HG03139 (cell line): ENCODE data around the gene TRABD2B.

Experiments
- ATAC-seq: cut with Tn5 transposase; IDR thresholded peaks from one replicate; pipeline ENCODE4 v1.9.1; 2021; ENCODE audit not compliant: unreplicated experiment

TRABD2B gene

DNA sequence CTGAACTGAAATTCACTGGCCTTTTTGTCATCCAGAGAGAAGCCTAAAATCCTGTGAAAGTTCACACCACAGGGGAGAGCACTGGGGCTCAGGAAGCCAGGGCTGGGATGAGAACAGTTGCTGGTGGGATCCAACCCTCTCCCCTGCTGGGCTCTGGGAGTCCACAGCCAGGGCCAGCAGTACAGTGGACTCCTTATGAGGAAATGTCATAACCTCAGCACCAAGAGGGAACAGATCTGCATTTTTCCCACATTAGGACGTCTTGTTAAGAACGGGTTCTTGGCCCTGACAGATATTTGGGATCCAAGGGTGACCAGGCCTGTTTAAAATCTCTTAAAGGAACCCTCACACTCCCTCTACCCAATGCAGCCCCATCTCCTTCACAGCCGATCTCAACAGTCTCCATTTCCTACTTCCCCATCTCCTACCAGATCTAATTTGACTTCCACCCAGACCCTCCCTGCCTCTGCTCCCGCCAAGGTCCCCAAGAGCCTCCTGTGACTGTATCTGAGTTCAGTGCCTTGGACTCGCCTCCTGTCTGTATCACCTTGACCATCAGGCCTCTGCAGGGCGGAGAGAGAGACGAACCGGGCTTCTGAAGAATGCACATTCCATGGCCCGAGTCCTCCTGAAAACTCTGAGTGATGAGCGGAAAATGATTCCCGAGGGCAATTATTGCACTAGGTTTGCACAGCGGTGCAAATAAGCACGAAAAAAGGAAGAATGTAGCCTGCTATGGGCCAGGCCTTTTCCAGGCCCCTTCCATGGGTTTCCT lies 159.9 kb downstream of the TRABD2B start:
- ATAC-seq, result no peak

DNA sequence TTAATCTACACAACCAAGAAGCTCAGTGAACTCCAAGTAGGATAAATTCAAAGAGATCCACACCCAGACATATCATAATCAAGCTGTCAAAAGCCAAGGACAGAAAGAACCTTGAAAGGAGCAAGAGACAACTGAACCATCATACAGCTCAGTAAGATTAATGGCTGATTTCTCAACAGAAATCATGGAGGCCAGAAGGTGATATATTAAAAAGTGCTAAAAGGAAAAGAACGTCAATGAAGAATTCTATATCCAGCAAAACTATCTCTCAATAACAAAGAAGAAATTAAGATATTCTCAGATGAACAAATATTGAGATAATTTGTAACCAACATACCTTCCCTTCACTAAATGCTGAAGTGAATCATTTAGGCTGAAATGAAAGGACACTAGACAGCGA lies 161.8 kb downstream of the TRABD2B start:
- ATAC-seq, result no peak

DNA sequence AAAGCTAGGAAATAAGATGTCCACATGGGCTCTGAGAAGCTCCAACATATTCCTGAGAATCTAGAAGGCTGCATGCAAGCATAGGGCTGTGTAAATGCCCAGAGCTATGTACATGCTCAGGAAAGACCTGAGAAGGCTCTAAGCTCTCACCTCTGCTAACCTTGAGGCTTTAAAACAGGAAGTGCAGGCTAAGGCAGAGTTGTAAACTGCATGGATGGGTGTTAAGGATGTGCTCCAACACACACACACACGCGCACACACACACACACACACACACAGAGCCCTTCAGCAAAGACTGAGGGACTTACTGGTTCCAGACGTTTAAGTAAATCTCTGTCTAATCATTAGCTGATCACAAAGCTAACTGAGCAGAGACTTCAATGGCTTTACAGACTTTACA lies 162.9 kb downstream of the TRABD2B start:
- ATAC-seq, result no peak

DNA sequence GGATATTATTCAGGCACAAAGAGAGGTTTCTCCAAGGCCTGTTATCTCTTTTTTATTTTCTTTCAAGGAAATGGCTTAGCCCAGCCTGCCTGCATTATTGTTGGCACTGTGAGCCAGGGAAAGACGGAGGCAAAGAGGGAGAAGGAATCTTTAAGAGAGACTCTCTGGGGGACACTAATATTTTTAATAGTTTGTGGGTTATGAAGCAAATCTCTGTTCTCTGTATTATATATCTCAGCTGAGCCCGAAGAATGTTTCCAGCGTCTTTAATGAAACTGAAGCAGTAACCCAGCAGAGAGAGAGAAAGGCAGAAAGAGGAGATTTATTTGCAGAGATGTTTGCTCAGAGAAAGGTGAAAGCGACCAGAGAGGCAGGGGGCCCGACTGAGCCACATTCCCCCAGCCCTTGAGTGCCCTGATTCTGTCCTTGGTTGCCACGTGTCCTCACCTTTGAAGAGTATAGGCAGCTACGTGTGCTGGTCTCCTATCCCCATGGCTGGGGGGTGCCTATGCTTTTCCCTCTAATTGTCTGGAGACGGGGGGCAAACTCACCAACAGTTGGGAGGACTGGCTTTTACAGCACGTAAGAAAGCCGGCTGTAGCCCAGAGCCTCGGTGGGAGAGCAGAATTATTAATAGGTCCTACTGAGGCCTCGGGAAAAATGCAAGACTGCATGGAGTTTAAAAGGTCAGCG lies 166.4 kb downstream of the TRABD2B start:
- ATAC-seq, result no peak

DNA sequence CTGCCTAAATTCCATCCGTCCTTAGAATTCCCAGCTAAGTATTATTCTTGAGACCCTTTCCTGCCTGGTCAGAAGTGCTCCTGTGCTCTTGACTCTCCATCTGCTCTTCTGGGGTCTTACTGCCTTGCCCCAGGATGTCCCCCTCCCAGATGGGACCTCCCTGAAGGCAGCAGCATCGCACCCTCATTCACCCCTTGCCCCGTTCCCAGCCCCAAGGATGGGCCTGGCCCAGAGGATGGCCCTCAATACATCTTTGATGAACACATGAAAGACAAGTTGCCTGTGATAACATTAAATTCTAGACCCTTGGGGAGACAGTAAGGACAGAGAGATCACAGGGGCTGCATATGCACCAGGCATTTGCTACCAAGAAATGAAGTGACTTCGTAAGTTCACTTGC lies 167.2 kb downstream of the TRABD2B start:
- ATAC-seq, result no peak

DNA sequence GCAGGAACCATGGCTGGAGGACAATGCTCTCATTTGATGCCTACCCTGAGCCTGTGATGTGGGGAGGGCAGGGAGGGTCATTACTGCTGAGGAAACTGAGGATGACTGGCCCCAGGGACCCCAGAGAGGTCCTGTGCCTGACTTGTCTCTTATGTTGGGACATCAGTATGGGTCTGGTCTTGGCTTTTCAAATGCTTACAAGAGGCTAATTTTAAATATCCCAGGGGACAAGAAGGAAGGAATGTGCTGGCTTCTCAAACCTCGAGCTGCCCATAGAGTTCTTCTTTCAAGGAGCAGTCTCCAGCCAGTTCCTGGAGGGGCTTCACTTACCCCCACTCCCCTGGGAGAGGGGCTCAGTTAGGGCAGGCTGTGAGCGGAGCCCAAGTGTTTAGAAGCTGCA lies 168.2 kb downstream of the TRABD2B start:
- no peak for ATAC-seq

DNA sequence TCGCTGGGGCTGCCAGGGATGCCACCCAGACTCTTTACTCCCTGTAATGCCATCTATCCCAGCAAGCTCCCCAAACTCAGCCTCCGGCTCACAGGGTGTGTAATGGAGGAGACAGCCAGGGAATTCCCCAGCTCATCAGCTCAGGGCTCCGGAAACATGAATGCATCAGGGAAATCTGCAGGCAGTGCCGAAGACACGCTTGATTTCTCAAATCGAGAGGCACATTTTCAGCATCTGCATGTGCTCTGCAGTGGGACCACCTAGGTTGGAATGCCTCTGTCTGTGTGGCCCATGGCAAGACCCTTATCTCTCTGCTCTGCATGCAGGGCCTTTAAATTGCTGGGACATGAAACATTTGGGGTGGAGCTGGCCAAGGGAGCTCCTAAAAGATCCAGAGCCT lies 170.1 kb downstream of the TRABD2B start:
- ATAC-seq, result no peak

DNA sequence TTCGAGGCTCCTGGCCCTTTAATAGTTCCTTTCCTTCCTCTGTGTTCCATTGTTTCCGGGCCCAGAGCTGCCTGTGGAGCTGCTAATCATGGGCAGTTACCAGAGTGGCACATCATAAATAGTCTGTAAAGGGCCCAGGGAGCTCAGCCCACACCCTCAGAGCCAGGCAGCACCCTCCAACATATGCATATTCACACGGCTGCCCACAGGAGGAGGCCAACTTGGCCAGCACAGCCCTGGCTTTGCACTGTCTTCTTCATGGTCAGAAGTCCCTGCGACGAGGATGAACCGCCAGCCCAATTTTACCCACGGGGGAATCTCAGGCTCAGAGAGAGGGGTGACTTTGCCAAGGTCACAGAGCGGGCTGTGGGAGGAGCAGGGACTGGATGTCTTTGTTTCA lies 172.5 kb downstream of the TRABD2B start:
- no peak for ATAC-seq

DNA sequence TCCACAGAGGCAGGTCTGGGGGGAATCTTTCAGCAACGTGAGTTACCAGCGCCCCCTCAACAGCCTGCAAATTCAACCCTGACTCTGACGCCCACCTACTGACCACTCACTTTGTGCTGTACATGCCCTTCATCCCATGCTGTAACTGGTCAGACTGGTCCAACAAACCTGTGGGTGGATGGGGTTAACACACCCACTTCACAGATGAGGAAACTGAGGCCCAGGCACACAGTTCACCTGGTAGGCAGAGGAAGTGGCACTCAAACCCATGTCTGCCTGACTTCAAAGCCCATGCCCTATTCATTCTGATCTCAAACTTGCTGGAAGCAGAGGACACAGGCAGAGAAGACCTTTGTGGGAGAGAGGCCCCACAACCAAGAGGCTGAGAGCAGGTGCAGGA lies 172.9 kb downstream of the TRABD2B start:
- ATAC-seq, result no peak

DNA sequence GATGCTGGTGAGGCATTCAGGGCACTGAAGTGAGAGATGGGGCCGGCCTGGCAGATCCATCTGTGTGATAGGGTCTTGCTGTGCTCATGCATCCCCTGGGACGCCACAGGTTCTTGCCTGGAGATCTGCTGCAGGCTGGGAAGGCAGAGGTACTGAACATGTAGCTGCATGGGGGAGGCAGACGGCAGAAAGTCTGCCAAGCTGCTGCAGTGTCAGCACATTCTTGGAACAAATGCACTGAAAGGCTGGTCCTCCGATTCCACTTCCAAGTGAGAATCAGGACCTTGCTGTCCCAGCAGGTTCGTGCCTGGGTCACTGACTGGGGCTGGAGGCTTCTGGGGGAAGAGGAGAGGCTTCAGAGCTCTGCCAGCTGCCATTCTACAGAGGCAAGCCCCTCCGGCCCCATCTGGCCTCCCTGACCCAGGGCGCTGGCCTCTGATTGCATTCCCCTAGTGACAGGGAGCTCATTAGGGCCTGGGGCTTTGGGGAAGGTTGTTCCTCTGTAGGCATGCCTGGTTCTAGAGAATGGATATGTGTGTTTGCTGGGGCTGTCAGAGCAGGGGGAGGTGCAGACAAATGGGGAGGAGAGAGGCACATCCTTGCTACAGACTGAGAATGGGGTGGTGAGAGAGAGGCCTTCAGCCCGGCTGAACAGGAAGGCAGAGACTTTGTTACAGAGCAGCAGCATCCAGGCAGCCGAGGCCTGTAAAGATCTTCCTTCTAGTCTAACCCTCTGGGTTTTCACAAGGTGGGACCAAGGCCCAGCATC lies 174.0 kb downstream of the TRABD2B start:
- ATAC-seq, result no peak

DNA sequence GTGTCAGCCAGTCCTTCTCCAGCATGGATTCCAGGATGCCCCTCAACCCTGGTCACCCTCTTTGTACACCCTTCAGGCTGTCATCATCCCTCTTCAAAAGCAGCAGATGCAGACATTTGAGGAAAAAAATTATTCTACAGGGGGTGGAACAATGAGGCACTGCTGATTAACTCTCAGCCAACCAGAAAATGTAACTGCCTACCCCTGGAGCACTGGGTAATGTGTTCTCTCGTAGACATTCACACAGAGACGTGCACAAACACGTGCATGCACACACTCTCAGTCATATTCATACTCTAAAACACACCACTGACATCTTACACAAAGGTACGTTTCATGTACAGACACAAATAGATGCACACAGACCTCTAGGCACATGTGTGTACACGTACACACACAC lies 175.4 kb downstream of the TRABD2B start:
- ATAC-seq, result no peak

DNA sequence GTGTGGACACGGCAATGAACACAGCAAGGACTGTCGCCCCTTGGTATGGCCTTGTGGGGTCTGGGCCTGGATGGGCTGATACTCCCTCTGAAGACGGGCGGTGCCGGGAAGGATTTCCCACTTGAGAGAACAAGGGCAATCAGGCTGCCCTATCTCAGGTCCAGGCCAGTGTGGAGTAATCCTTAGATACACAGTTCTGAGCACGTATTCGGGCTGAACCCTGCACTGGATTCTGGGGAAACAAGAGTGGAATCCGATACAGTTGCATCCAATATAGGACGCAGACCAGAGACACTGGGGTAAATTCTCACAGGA lies 177.7 kb downstream of the TRABD2B start:
- ATAC-seq, result no peak

DNA sequence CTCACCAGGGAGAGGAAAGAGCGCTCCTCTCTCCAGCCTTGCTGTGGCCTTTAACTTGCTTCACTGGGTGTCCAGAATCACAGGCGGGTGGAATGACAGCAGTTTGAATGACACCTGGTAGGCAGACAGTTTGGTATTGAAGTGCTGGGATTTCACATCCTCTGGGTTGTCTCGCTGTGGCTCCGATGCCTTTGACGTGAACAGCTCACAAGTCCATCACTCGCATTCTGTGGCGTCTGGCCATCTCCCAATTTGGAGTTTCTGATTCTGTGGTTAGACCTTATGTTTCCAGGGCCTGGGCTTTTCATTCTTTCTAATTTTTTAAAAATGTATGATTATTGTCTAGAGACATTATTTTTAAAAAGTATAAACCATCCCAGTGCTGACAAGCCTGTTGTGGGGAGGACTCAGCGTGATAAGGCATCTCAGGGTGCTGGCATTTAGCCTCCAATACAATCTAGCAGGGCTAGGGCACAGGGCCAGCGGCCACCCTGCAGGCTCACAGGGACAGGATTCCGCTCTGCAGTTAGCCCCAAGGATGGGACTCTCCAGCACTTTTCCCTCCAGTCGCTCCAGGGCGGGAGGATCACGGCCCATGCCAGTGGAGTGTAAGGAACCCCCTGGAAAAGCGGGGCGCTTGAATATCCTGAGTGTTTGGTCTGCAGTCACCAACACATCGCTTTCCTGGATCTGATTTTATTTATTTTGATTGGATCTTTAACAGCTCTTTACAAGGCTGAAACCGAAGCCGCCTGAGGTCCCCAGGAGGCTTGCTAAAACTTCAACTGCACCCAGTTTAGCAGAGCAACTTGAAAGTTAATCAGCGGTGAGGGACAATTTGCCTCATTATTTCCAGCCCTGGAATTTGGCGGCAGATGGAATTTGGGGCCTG lies 178.3 kb downstream of the TRABD2B start:
- ATAC-seq, result no peak

DNA sequence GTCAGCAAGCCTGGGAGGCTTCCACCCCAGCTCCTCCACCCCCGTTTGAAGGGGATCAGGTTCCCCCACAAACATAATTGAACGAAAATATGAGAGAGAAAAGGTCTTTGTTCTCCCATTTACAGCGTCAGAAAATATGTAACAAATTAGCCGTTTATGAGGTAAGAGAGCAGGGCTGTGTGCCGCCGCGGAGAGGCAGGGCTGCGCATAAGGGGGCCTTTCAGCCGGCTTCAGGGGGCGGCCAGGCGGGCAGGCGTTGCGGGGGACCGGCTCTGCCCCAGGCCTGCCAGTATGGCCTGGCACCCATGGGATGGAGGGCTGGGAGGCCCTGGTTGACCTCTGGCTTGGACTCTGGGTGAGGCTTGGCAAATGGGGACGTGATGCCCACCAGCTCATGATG lies 179.3 kb downstream of the TRABD2B start:
- no peak for ATAC-seq

DNA sequence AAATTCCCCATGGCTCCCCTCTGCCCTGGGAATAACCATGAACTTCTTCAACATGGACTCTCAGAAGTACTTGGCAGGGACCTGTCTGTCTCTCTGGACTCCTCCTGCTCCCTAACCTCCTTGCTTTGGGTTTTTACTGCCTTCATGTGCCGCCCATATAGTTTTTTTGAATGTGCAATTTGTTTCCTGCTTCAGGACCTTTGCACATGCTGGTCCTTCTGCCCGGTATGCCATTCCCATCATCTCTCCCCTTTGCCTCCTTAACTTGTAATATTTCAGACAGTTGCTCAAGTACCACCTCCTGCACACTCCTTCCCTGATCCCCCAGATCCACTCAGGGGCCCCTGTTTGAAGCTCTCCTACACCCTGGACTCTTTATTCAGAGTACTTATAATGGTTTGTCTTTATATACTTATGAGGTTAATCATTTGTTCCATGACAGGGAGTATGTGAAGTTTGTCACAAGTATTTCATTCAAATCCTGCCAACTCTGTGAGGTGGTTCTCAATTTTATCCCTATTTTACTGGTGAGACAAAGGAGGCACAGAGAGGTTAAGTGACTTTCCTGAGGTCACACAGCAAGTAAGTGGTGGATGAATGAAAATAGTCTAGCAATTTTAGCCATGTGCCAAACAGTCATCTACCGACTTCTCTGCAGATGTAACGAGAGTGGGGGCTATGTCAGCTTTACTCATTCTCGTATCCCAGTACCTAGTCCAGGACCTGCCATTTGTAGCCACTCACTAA lies 180.7 kb downstream of the TRABD2B start:
- no peak for ATAC-seq

DNA sequence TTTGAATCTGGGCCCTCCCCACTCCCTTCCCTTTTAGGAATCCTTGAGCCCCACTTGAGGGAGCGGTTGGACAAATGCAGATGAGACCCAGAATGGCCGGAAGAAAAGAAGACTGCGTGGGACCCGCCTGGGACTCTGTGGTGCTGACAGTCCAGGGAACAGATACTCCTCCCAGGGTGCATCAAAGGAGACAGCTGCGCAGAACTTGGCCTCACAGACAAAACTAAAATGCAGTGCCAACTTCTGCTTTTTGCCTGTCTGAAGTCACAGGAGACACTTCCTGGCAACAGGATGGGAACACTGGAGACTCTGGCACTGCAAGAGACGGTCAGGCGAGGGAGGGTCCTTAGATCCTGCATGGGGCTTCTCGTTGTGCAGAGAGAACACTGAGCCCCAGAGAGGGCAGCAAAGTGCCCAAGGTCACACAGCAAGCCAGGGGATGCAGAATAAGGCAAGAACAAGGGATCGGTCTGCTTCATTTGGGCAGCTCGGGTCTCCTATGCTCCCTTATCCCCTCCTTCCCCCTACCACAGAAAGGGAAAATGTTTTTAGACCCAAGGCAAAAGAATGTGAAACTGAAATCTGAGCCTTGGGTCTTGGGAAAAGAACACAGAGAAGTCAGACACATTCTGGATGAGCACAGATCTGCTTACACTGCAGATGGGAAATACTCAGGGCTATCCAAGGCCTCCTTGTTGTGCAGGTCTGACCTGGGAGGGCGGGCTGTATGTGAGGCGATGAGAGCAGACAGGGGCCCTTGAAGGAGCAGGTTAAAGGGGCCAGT lies 182.4 kb downstream of the TRABD2B start:
- no peak for ATAC-seq

DNA sequence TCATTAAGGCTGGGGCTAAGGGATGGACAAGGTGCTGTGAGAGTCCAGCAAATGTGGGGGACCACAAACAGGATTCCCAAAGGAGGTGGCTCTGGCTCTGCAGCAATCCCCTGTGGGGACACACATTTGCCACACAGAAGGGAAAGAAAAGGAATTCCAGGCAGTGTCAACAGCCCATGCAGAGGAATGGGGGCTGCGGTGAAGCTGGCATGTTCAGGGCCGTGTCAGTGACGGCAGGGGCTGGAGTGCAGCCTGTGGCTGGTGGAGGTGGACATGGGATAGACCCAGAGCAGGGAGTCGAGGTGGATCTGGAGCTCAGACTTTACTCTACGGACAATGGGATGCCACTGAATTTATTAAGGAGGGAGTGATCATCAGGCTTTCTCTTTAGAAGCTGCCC lies 183.2 kb downstream of the TRABD2B start:
- no peak for ATAC-seq

DNA sequence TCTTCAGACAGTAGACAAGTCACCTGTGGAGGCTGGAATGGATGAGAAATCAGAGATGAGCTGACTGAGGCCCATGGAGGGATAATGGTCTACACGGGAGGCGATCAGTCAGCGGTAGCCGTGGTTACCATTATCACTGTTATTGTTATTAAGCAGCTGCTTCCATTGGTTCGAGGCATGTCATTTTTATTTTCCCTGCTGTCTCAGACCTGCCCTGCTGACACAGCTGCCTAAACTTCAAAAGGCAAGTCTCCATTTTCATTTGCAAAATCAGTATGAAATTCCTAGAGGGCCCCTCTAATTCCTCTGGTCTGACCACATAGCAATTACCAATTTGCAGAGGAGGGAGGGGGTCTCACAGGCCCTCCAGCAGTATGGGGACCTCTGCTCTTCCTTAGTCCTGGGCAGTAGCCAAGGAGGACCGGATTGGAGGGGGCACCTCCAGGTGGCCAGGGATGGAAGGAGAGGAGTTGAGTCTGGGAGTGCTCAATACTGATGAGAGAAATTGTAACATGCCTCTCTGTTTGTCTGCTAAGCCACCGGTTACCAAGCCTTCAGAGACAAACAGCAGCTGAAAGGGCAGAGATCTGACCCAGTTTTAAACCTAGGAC lies 184.2 kb downstream of the TRABD2B start:
- no peak for ATAC-seq

DNA sequence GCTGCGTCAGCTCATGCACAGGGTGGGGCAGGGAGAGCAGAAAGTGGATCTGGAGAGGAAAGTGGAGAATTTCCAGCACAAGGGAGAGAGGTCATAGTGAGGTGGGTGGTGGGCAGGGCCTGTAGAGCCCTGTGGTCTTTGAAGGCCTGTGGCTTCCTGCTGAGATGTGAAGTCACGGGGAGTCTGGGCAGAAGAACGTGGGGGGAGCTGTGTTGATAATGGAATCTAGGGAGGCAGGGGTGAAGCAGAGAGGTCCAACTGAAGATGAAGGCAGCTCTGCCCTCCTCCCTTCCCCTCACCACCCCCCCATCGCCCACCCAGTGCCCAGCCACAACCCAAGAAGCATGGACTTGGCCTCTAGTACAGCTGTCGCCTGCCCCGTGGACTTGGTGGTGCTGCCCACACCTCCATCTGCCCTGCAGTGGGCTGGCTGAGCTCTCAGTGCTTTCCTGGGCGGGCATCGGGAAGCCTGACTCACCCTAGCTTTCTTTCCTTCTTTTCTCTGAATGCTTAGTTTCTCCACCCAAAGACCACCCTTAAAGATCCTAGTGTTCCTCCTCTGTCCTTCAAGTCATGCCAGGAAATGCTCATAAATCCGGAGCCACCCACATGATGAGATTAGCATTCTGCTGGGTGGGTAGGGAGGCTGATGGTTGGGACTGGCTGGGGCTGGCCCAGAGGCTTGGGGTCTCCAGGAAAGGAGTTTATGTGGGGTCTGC lies 186.1 kb downstream of the TRABD2B start:
- no peak for ATAC-seq
